GM21723 (cell line): Measurements from ENCODE around the gene RDH11.

Experiments used
- ATAC-seq: cut with Tn5 transposase; IDR thresholded peaks from one replicate; pipeline ENCODE4 v1.9.1; 2021; ENCODE audit warnings: mild to moderate bottlenecking, moderate library complexity; ENCODE audit not compliant: unreplicated experiment

RDH11 gene

GRCh38 chr14:67650694-67651093 is 44.9 kb downstream of the RDH11 start:
- no peak for ATAC-seq

DNA sequence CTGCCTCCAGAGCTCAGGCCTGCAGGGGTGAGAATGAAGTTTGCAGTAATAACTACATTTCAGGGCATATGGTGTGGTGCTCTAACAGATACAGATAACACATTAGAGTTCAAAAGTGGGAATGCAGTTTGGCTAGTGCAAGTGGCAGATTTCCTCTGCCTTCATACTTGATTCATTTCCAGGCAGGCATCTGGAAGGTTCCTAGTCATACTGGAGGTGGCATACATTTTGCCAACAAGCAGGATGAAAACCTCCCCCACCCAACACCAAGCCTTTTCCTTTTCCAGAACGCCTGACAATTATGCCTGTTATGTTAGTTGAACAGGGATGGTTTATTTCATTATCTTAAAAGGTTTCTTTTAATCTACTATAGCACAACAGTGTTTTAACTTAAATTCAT is 45.4 kb downstream of the RDH11 start:
- ATAC-seq, result no peak

DNA sequence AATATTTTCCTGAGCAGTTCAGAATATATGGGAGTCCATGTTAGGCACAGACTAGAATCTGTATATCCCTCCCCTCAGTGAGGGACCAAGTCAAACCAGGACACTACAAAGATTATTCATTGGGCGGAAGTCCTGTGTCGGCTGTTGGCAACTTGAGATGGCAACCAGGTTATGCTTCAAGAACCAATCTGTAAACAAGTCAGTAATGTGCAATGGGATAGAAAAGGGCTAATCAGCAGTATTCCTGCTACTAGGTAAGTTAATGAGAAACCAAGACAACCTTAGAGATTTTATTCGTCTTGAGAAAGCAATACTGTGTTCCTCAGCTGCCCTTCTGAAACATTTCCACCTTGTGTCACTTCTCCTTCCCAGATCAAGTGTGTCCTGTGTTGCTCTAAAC is 49.4 kb downstream of the RDH11 start:
- ATAC-seq, result no peak

GRCh38 chr14:67645414-67645813 is 50.1 kb downstream of the RDH11 start:
- no peak for ATAC-seq

DNA sequence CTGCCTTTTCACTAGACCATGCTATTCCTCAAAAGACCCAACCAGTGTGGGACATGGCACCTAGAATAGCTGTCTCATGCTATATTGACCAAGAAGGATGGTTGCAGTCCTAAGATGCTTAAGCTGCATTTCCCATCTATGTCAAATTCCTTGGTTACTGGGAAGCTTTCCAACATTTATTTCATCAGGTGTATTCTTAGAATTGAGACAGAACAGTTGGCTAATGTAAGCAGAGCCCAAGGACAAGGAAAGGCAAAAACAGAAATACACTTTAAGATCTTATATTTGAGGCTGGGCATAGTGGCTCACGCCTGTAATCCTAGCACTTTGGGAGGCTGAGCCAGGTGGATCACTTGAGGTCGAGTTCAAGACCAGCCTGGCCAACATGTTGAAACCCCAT is 51.1 kb downstream of the RDH11 start:
- no peak for ATAC-seq

DNA sequence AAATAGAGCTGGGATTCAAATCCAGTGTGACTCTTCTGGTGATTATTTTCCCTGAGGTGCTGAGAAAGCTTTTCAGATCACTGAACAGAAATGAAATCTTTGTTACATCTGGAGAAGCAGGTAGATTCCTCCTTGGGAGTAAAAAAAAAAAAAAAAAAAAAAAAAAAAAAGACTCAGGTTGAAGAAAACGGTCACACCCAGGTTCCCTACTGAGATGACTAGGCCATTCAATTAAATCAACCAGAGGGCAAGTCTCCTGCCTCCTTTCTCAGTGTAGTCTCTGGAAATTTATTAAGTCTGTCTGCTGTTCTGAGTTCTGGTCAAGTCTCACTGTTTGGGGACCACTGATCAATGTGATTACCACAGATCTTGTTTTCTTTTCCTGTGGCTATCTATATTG is 51.9 kb downstream of the RDH11 start:
- no peak for ATAC-seq

- ATAC-seq, result no peak
Observed at GRCh38 chr14:67641902-67642749, 53.4 kb downstream of the RDH11 start.

DNA sequence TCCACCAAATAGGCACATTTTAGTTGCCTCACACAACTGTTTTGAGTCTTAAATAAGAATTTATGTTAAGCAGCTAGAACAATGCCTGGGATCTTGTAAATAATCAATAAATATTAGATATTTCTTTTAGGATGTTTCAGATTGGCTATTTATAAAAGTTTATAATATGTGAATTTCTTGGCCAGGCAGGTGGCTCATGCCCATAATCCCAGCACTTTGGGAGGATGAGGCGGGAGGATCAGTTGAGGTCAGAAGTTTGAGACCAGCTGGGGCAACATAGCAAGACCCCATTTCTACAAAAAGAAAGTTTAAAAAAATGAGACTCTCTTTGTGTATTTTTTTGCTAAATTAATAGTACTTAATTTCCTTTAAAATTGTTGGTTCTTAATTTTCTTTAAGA is 54.1 kb downstream of the RDH11 start:
- ATAC-seq, result no peak

DNA sequence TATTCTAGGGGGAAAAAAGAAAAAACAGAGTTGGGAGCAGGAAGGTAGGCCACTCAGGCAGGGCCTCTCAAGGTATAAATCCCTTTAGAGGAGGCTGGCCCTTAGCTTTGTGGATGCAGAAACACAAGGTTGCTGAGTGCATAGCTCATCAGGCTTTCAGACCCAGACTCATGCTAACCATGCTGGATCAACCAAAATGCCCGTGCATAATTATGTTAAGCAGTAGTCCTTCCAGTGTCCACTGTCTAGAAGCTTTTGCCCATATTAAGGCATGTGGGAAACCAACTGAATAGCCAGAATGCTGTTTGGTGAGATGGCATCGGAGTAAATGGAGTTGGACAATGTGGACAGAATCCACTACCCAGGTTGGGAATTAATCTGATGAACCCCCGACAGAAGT is 56.9 kb downstream of the RDH11 start:
- no peak for ATAC-seq

GRCh38 chr14:67636361-67636919 is 59.1 kb downstream of the RDH11 start:
- ATAC-seq, result no peak

DNA sequence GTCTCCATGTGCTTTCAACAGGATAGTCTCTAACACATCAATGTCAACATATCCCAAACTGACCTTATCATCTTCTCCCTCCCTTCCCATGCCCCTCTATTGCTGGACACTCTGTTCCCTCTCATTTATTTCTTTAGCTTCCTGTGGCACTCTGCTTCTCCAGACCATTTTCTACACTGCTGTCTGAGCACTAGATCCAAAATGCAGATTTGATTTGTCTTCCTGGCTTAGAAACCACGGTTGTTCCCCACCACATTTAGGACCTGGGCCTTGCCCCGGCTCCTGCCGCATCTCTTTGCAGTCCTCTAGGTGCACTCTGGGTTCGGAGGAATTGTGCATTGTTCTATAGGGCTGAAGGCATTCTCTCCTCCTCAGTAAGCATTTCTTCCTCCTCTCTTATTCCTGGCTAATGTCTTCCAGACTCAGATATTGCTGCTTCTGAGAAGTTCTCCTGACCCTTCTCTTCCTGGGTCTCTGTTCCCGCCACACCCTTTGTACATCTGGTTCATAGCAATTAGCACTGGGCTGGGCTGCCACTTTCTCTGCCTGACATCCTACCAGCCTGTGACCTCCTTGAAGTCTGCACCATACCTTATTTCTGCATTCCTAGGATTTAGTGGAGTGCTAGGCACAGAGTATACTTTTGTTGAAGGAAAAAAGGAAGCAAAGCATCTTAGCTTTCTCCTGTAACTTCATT is 62.0 kb downstream of the RDH11 start:
- no peak for ATAC-seq

DNA sequence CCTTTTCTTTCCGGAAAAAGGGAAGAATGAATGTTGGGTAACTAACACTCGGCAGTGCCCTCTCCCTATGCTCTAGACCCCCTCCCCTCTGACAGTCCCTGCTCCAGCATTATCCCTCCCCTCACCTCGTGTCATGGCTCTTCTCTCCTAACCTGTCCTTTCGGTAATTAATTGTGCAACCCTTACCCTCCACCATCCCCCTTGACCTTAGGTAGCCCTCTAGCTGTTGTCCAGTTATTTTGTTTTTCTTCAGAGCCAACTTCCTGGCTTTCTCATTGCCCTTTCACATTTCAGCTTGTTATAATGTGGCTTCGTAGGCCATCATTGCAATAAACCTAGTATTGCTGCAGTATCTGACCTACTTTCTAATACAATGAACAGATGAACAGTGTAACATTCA is 64.6 kb downstream of the RDH11 start:
- no peak for ATAC-seq

DNA sequence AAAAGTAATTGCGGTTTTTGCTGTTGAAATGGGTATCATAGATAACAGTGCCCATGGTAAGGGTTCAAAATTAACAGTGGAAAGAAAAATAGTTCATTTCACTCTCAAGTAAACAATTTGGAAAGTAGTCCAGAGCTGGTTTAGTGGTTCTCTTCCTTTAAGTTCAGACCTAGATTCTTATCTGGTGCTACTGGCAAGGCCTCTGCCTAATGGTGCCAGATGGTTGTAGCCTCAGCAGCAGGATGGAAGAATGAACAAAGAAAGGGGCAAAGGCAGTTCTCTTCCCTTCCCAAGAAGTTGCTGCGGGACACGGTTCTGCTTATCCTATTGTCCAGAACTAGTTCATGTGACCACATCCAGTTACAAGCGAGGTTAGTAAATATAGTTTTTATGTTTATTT is 65.4 kb downstream of the RDH11 start:
- ATAC-seq, result no peak

GRCh38 chr14:67627519-67627918 is 68.0 kb downstream of the RDH11 start:
- ATAC-seq, result no peak
